GM18505 (cell line): Measurements from ENCODE around the gene RNF167.

Experiments
- ATAC-seq: cut with Tn5 transposase; IDR thresholded peaks from one replicate; pipeline ENCODE4 v1.9.1; 2021; ENCODE audit not compliant: unreplicated experiment
- POLR2A ChIP-seq: IDR thresholded peaks from 4 replicates; pipeline ENCODE4 v1.6.1; 2011; ENCODE audit warnings: borderline replicate concordance; ENCODE audit not compliant: insufficient read depth, insufficient read length; ENCODE audit errors: extremely low read depth

Gene RNF167

GRCh38 chr17:4965311-4965986 is 25.4 kb downstream of the RNF167 start:
- TF ChIP-seq POLR2A, result no peak

GRCh38 chr17:4966844-4967538 is 26.9 kb downstream of the RNF167 start:
- peak; percentile 71 for ATAC-seq
- no peak for TF ChIP-seq POLR2A

More at GRCh38 chr17:4965311-4965986, 25.4 kb downstream of the RNF167 start:
- no peak for ATAC-seq

GRCh38 chr17:4967539-4968485 is 27.7 kb downstream of the RNF167 start, which contains the start of gene SPAG7:
Gene SPAG7, minus strand, starts transcription at chr17:4967817. Its CDS starts 13 bp downstream, at chr17:4967804.
- ATAC-seq, result peak; percentile 65
- TF ChIP-seq POLR2A, result peak; percentile 92

GRCh38 chr17:4968486-4969046 is 28.5 kb downstream of the RNF167 start:
- no peak for ATAC-seq
- TF ChIP-seq POLR2A, result no peak

GRCh38 chr17:4969047-4969550 is 29.0 kb downstream of the RNF167 start:
- ATAC-seq, result no peak
- TF ChIP-seq POLR2A, result no peak

GRCh38 chr17:4969551-4970173 is 29.6 kb downstream of the RNF167 start:
- peak; percentile 4 for TF ChIP-seq POLR2A
- ATAC-seq, result no peak

GRCh38 chr17:4970273-4970672 is 30.2 kb downstream of the RNF167 start:
- no peak for ATAC-seq
- TF ChIP-seq POLR2A, result no peak

GRCh38 chr17:4971826-4972225 is 31.8 kb downstream of the RNF167 start:
- ATAC-seq, result no peak
- TF ChIP-seq POLR2A, result no peak

- TF ChIP-seq POLR2A, result no peak
- no peak for ATAC-seq
Observed at GRCh38 chr17:4972322-4972721, 32.3 kb downstream of the RNF167 start.

GRCh38 chr17:4972752-4973151 is 32.7 kb downstream of the RNF167 start:
- ATAC-seq, result no peak
- no peak for TF ChIP-seq POLR2A

- no peak for TF ChIP-seq POLR2A
- no peak for ATAC-seq
Observed at GRCh38 chr17:4973256-4974114, 33.4 kb downstream of the RNF167 start.
